ENCODE measurements around the gene MSANTD2. TPM values are rescaled to one million over a fixed set of nuclear protein-coding genes. Genes with fewer than 3 reads are reported as not detected.

Gene MSANTD2
- total and polyA plus RNA-seq, 3 donors from 2014 or later, result 7.4 to 19.1 (median 11.3) TPM

DNA sequence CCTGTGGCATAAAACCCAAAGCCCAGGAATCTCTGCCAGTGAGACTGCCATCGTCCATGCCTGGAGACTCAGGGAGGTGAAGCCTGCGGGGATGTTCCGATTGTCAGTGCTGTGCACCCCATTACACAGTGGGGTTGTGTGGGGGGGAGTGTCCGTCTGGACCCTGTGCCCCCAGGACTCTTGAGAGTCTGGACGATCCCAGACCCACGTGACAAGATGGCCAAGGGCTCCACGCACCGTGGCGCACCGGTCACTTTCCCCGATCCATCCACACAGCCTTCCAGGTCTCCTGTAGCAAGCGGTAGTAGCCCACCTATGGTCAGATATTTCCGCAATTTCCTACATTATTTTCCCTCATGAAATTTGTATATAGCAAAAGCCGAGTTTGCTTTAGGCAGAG lies 81.4 kb downstream of the MSANTD2 start:
- H3K36me3 ChIP-seq (ENCODE audit: low read depth, missing control alignments), result no peaks in the 10 kb centered on the region
- H3K27ac ChIP-seq, result no peak overlapping the region
- H3K4me3 ChIP-seq, result no peak overlapping the region
- no peaks in the 10 kb centered on the region for H3K9me3 ChIP-seq
- intact Hi-C loops (cut with DNase I; ENCODE audit: low total_unique reads), result no loop called here
- no peak for DNase-seq
- no peaks in the 10 kb centered on the region for H3K4me1 ChIP-seq
- TF ChIP-seq CTCF (IDR thresholded peaks at IDR 0.05) (no peak), POLR2A (IDR thresholded peaks at IDR 0.05) (no peak)
- H3K27me3 ChIP-seq, result no peaks in the 10 kb centered on the region
- 22 to 26% methylated on average over 14 of the region's 14 CpGs for WGBS, 2 donors

DNA sequence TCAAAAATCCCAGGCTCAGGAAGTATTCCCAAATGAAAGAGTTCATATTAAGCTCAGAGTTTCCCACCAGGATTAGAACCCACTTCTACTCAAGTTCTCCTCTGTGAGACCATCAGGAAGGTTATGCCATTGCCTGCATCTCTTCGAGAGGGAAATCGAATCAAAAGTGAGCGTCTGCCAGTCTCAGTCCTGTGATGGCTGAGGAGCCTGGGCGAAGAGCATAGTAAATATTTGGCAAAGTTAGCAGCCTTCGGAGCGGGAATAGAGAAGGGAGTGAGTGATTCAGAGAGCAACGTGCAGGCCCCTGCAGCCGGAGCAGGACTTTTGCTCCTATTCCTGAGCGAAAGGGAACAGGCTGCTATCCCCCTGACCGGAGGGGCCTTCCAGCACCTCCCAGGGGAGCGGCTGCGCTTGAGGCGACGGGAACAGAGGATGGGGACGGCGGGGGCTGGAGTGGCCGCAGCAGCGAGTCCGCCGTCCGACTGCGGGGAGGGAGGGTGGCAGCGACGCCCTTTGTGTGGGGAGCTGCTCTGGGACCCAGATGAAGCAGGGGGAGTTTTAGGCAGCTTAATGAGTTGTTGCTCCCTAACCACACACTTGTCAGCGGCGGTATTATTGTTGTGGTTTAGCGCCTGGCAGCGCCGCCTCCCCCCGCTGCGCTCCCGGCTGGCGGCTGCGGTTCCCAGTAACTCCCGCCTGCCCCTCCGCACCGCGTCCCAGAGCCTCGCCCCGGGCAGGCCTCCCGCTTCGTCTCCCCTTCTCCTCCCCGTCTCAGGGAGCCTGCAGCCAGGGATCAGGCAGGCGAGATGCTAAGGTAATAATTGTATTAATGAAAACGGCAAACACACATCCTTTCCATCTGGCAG lies 82.2 kb downstream of the MSANTD2 start:
- no peaks in the 10 kb centered on the region for H3K27me3 ChIP-seq
- intact Hi-C loops (cut with DNase I; ENCODE audit: low total_unique reads), result no loop called here
- TF ChIP-seq POLR2A (IDR thresholded peaks at IDR 0.05), result no peak
- TF ChIP-seq CTCF (IDR thresholded peaks at IDR 0.05), result no peak
- H3K4me1 ChIP-seq, result no peaks in the 10 kb centered on the region
- peak overlapping the region; percentile 12 to 32 for H3K4me3 ChIP-seq
- WGBS, 2 donors, result 0 to 2% methylated on average over 32 to 45 of the region's 45 CpGs
- DNase-seq, result no peak
- no peaks in the 10 kb centered on the region for H3K9me3 ChIP-seq
- H3K27ac ChIP-seq, result no peak overlapping the region
- H3K36me3 ChIP-seq (ENCODE audit: low read depth, missing control alignments), result no peaks in the 10 kb centered on the region

- no peak for TF ChIP-seq CTCF (IDR thresholded peaks at IDR 0.05)
- no peak for TF ChIP-seq POLR2A (IDR thresholded peaks at IDR 0.05)
- Histone ChIP-seq H3K4me1 (no peaks in the 10 kb centered on the region), H3K4me3 (no peak overlapping the region), H3K36me3 (ENCODE audit: low read depth, missing control alignments) (no peaks in the 10 kb centered on the region), H3K27ac (no peak overlapping the region), H3K27me3 (no peaks in the 10 kb centered on the region), H3K9me3 (no peaks in the 10 kb centered on the region)
- intact Hi-C loops (cut with DNase I; ENCODE audit: low total_unique reads), result no loop called here
- no peak for DNase-seq
- WGBS, 2 donors, result 26 to 31% methylated on average over 7 of the region's 7 CpGs
These were observed 82.8 kb downstream of the MSANTD2 start for GRCh38 chr11:124717421-124717785.

DNA sequence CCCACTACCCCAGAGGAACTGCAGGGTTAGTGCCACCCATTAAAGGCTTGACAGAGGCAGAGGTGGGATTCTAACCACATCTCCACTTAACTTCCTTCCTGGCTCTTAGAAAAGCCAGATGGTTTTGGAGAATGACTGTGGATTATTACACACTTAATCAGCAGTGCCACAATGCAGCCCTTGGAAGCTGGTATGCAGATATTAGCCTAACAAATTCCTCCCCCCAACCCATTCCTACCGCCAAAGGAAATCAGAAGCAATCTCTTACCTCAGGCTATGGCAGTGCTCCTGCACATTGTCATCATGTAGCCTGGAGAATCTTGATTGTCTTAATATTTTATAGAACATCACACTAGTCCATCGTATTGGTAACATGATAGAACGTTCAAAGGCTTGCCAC lies 83.6 kb downstream of the MSANTD2 start:
- Histone ChIP-seq H3K27ac (no peak overlapping the region), H3K27me3 (no peaks in the 10 kb centered on the region), H3K4me3 (no peak overlapping the region), H3K36me3 (ENCODE audit: low read depth, missing control alignments) (no peaks in the 10 kb centered on the region), H3K4me1 (no peaks in the 10 kb centered on the region), H3K9me3 (no peaks in the 10 kb centered on the region)
- intact Hi-C loops (cut with DNase I; ENCODE audit: low total_unique reads), result no loop called here
- no peak for TF ChIP-seq CTCF (IDR thresholded peaks at IDR 0.05)
- TF ChIP-seq POLR2A (IDR thresholded peaks at IDR 0.05), result no peak
- WGBS, 2 donors, result 58 to 69% methylated on average over 3 of the region's 3 CpGs
- no peak for DNase-seq

Other genes with a start within 250 kb of the MSANTD2 start
- gene OR8A1, start 230.4 kb downstream of the MSANTD2 start, total RNA-seq, result under 1 TPM; 0.31 to 0.50 TPM
- 0.29 TPM for gene OR8A1, start 230.4 kb downstream of the MSANTD2 start, polyA plus RNA-seq (ENCODE audit: insufficient read depth, low read depth, low replicate concordance)
- gene PANX3, start 189.0 kb downstream of the MSANTD2 start, total RNA-seq, result under 1 TPM in 1 of 2 donors, not detected in 1; 0.43 TPM
- 0.18 TPM for gene PANX3, start 189.0 kb downstream of the MSANTD2 start, polyA plus RNA-seq (ENCODE audit: insufficient read depth, low read depth, low replicate concordance)
- 10 to 100 TPM; 25.2 to 35.7 TPM for gene TBRG1, start 177.5 kb downstream of the MSANTD2 start, total RNA-seq
- gene TBRG1, start 177.5 kb downstream of the MSANTD2 start, polyA plus RNA-seq (ENCODE audit: insufficient read depth, low read depth, low replicate concordance), result 38.8 TPM
- 10 to 100 TPM; 14.5 to 16.1 TPM for gene SIAE, start 126.7 kb downstream of the MSANTD2 start, total RNA-seq
- 15.3 TPM for gene SIAE, start 126.7 kb downstream of the MSANTD2 start, polyA plus RNA-seq (ENCODE audit: insufficient read depth, low read depth, low replicate concordance)
- gene SPA17, start 126.5 kb downstream of the MSANTD2 start, total RNA-seq, result 100 to 1,000 TPM in 1 of 2 donors, 10 to 100 TPM in 1; 97.5 to 170 TPM
- gene SPA17, start 126.5 kb downstream of the MSANTD2 start, polyA plus RNA-seq (ENCODE audit: insufficient read depth, low read depth, low replicate concordance), result 405 TPM
- gene NRGN, start 60.5 kb downstream of the MSANTD2 start, total RNA-seq, result 1 to 10 TPM; 3.0 to 5.5 TPM
- gene NRGN, start 60.5 kb downstream of the MSANTD2 start, polyA plus RNA-seq (ENCODE audit: insufficient read depth, low read depth, low replicate concordance), result 10.4 TPM
- gene VSIG2, start 48.2 kb downstream of the MSANTD2 start, total RNA-seq, result 1 to 10 TPM in 1 of 2 donors, under 1 TPM in 1; 0.74 to 1.3 TPM
- 4.4 TPM for gene VSIG2, start 48.2 kb downstream of the MSANTD2 start, polyA plus RNA-seq (ENCODE audit: insufficient read depth, low read depth, low replicate concordance)
- gene ESAM, start 38.1 kb downstream of the MSANTD2 start, total RNA-seq, result 10 to 100 TPM in 1 of 2 donors, 1 to 10 TPM in 1; 6.0 to 10.6 TPM
- 15.8 TPM for gene ESAM, start 38.1 kb downstream of the MSANTD2 start, polyA plus RNA-seq (ENCODE audit: insufficient read depth, low read depth, low replicate concordance)
- 10 to 100 TPM; 11.8 to 31.6 TPM for gene ROBO3, start 65.0 kb upstream of the MSANTD2 start, total RNA-seq
- gene ROBO3, start 65.0 kb upstream of the MSANTD2 start, polyA plus RNA-seq (ENCODE audit: insufficient read depth, low read depth, low replicate concordance), result 12.9 TPM
- 1 to 10 TPM; 5.7 to 8.4 TPM for gene ROBO4, start 97.5 kb upstream of the MSANTD2 start, total RNA-seq
- 7.0 TPM for gene ROBO4, start 97.5 kb upstream of the MSANTD2 start, polyA plus RNA-seq (ENCODE audit: insufficient read depth, low read depth, low replicate concordance)
- not detected for gene HEPN1, start 118.8 kb upstream of the MSANTD2 start, total RNA-seq
- gene HEPN1, start 118.8 kb upstream of the MSANTD2 start, polyA plus RNA-seq (ENCODE audit: insufficient read depth, low read depth, low replicate concordance), result not detected
- gene HEPACAM, start 135.6 kb upstream of the MSANTD2 start, total RNA-seq, result under 1 TPM; 0.24 to 0.25 TPM
- 0.75 TPM for gene HEPACAM, start 135.6 kb upstream of the MSANTD2 start, polyA plus RNA-seq (ENCODE audit: insufficient read depth, low read depth, low replicate concordance)
- gene CCDC15, start 153.8 kb upstream of the MSANTD2 start, total RNA-seq, result 10 to 100 TPM; 14.9 to 15.1 TPM
- gene CCDC15, start 153.8 kb upstream of the MSANTD2 start, polyA plus RNA-seq (ENCODE audit: insufficient read depth, low read depth, low replicate concordance), result 8.0 TPM